NCI-H524 treated with DMSO at 0.1 percent for 48 hours (cell line): Measurements from ENCODE around the gene FAM209A.
"Not testable (repeated sequence)": the region's sequence is repeated elsewhere in the genome, so short reads cannot be mapped to it uniquely, and the experiment has no call there.

Experiments used
- DNase-seq: peaks from one replicate; lab custom pipeline; 2025; lab: John Stamatoyannopoulos, UW

The FAM209A gene, protein sequence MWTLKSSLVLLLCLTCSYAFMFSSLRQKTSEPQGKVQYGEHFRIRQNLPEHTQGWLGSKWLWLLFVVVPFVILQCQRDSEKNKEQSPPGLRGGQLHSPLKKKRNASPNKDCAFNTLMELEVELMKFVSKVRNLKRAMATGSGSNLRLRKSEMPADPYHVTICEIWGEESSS

DNA sequence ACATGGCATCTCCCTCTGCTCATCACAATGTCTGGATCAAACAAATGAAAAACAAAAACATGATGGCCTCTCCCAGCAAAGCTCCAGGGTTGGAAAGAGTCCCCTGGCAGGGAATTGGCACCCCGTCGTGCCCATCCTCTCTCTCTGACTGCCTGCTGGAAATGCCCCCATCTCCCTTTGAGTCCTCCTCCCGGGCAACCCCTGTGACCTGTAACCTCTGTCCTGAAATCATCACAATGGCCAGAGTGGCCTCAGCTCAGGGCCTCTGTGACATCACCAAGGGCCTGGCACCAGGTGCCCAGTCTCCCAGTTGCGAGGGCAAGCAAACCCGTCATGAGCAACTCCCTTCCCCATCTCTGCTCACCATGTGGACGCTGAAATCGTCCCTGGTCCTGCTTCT lies at the start of gene FAM209A:
FAM209A (plus strand) TSS at position 301 of the 400 bp plus-strand sequence; CDS start at position 366, 65 bp downstream.
- not testable (repeated sequence) for DNase-seq

DNA sequence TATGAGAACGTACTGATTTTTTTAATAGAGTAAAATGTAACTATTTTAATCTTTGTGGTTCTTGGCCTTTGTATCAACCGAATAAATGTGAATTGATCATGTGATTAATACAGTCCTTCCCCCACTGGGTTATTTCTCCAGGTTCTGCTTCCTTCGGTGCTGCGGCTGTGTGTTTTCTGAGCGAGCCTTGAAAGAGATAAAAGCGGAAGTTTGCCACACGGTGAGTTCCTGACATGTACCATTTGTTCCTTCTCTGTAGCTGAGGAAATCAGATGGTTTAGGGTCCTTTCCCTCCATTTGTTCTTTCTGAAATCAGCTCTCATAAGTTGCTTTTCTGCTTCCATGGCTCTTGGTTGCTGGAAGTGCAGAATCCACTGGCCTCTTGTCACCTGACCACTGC lies 40.6 kb upstream of the FAM209A start:
- no peak for DNase-seq

DNA sequence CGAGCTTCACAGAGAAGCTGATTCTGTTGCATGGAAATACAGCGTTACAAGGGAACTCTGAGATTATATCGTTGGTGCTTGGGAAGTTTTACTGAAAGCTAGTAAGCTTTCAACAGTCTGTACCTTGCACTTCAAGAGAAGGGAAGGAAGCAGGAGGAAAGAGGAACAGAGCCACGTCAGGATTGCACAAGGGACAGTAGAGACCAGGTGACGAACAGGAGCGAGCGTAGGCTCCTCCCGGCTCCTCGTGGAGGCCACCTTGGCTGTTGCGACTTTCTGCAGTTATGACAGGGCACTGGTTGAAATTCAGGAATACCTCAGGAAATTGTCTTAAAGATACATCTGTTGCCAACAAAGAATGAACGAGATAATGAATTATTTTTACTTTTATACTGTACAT lies 37.3 kb upstream of the FAM209A start:
- no peak for DNase-seq

DNA sequence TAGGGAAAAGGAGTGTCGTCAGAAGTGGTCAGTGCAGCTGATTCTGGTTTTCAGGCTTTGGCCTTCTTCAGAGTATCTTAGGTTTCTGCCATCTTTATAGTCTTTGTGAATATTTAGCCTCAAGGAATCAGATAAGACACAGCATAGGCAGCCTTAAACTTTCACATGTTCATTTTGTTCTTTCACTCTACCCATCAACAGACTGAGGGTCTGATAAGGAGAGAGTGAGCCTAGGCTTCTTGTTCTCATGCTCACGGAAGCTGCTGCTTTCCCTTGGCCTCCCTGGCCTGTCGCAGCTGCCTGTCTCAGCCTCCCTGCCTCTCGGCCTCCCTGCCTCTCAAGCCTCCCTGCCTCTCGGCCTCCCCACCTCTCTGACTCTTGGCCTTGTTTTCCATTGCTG lies 36.0 kb upstream of the FAM209A start:
- DNase-seq, result no peak

DNA sequence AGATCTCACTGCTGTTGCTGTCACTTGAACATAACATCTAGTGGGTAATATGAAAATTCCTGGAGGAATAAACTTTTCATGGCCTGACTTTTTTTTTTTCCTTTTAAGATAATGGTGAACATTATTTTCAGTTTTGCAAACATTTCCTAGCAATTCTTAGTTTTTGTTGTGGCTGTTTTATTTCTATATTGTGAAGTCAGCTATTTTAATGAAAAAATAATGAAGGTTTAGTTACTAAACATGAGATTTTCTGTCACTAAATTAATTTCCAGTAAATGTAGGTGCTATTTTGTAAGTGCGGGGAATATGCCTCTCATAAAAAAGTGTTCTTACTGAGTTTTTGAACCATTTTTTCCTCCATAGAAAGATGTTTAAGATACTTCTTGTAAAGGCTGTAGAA lies 23.4 kb upstream of the FAM209A start:
- DNase-seq, result no peak

DNA sequence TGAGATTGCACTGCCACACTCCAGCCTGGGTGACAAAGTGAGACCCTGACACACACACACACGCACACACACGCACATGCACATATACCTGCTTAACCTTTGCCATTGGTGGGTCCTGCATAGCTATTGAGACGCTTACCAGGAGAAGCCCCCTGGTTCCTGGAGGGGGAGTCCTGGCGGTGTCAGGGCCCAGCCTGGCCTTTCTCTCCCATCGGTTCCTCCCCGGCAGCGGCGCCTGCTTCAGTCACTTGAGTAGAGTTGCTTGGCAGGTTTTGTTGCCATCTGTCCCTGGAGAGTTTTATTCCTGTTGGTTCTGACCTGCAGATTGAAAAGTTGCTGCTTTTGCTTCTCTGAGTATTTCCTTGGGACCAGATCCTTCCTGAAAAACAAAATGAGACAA lies 20.6 kb upstream of the FAM209A start:
- DNase-seq, result no peak

DNA sequence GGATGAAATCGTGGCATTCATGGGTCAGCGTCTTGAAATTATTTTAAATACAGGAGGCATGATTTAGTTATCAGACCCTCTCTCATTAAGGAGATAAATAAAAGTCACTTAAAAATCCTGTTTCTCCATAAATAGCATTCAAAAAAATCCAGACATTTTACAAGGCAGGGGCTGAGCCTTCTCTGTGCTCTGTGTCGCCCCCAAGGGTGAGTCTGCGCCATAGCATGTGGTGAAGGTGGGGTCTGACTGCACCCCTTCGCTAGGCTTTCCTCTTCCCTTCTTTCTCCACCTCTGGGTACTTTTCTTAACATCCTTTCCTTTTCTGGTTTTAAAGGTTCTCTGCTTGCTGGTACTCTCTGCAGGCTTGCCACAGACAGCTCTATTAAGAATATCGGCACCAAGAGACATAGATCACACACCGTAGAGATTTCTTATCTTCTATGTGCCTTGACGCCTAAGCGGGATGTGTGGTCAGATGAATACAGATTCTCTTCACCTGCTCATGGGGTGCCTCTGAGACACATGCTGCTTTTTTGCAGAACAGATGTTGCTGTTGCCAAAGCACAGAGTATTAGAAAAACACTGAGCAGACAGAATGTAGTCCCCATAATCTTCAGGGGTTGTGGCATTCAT lies 20.1 kb upstream of the FAM209A start:
- no peak for DNase-seq

DNA sequence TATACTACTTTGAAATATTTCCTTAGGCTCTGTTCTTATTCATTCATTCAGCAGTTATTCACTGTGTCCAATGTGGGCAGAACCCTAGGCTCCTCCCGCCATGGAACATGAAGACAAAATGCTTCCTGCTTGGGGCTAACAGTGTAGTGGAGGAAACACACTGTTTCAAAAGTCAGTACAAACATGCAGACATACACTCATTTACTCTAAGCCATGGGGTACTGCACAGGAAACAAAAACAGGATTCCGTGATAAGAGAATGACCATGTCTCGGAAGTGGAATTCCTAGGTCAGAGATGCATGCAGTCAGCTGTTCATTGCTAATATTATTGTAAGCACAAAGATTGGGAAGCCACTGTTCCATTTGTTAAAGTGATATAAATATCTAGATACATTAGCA lies 18.4 kb upstream of the FAM209A start:
- DNase-seq, result no peak

DNA sequence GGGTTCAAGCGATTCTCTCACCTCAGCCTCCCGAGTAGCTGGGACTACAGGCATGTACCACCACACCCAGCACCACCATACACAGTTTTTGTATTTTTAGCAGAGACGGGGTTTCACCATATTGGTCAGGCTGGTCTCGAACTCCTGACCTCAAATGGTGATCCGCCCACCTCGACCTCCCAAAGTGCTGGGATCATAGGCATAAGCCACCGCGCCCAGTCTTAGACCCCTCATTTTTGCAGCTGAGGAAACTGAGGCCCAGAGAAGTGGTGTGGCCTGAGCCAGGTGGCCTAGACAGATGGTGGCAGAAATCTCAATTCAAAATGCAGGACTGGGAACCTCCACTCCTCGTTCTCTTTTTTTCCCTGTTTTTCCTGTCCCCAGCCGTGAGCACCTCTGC lies 12.6 kb upstream of the FAM209A start:
- no peak for DNase-seq

DNA sequence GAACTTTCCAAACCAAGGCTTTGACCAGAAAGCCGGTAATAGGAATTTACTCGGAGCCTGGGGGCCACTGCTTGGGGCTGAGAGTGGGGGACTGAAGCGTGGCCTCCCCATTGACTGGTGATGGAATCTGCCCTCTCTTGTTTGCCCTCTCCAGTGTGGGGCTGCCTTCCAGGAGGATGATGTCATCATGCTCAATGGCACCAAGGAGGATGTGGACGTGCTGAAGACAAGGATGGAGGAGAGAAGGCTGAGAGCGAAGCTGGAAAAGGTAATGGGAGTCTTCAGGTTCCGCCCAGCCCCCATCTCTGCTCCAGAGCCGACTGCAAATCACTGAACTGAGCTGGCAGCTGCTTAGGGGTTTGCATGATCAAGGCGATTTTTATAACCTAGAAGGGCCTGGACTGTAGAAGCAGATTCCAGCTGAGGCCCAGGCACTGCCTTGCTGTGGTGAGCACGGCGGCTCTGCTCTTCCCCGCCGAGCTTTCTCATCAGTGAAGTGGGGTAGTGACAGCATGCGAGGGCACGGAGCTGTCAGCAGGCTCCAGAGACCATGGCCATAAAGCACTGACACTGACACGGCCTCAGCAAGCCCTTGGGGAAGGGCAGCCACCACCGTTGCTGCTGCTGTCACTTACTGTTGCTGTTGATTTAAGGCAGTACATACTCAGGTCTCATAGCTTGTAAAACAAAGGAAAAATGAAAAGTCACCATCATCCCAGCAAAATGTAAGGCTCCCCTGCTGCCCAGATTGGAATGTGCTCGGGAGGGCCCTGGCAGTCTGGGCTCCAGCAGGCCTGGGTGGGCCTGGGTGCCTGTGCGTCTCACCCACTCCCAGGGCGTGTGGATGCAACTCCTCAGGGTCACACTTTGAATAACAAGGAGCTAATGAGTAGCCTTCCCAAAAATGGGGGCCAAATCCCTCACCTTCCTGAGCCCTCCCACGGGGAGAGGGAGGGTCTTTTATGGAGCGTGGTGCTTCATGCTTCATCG lies 11.1 kb upstream of the FAM209A start:
- DNase-seq, result no peak

DNA sequence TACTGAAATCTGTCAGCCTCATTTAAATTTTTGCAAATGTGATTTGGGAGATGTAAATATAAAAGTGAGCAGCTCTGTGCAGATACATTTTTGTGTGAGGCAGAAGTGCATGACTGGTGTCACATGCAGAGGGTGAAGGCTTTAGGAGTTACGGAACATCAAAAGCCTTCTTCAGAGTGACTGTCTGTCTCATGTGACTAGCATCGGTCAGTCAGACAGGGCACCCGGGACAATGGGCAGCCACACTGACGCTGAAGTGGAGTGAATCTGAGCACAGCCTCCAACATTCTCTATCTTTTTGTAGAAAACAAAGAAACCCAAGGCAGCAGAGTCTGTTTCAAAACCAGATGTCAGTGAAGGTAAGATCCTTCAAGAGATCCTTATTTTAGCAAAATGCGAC lies 7.9 kb upstream of the FAM209A start:
- DNase-seq, result no peak

DNA sequence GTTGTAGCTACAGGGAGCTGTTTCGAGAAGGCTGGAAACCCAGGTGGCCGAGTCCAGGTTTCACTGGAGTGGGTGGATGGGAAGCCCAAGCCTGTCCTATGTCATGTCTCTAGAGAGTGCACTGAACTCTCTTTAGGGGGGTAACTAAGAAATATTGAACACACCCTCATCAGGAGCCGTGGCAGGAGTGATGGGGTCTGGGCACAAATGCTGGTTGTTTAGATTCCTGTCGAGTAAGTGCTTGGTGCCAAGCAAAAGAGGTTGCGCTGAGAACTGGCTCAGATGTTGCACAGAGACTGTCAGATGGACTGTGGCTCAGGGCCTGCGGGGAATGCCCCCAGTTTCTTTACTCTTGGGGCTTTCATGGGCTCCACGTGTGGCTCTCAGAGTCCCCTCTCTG lies 7.3 kb upstream of the FAM209A start:
- no peak for DNase-seq

DNA sequence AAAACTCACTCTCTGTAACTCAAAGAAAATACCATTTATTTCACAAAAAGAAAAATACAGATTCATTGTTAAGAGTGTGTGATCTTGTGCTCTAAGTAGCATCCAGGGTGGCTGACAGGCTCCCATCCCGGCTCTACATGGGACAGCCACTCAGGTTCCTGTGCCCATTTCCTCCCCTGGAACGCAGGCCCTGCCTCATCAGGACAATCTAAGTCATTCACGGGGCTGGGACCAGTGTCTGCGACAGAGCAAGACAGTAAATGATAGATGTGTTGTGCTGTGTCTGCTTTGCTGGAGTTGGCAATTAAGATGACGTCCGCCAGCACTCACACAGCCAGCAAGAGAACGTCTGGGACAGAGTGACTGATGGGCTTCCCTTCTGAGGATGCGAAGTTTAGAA lies 6.9 kb upstream of the FAM209A start:
- DNase-seq, result no peak

DNA sequence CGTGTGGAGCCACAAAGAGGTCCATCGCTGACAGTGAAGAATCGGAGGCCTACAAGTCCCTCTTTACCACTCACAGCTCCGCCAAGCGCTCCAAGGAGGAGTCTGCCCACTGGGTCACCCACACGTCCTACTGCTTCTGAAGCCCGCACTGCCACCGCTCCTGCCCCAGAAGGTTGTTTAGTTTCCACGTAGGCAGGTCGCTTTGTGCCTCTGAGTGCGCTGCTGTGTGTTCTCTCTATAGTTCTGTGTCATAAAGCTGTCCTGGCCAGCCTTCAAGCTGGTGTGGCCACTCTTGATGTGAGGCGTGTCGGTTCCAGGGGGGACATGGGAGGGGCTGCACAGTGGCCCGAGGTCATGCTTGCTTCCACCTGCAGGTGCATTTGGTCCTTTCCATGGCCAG lies 6.4 kb upstream of the FAM209A start:
- DNase-seq, result no peak

DNA sequence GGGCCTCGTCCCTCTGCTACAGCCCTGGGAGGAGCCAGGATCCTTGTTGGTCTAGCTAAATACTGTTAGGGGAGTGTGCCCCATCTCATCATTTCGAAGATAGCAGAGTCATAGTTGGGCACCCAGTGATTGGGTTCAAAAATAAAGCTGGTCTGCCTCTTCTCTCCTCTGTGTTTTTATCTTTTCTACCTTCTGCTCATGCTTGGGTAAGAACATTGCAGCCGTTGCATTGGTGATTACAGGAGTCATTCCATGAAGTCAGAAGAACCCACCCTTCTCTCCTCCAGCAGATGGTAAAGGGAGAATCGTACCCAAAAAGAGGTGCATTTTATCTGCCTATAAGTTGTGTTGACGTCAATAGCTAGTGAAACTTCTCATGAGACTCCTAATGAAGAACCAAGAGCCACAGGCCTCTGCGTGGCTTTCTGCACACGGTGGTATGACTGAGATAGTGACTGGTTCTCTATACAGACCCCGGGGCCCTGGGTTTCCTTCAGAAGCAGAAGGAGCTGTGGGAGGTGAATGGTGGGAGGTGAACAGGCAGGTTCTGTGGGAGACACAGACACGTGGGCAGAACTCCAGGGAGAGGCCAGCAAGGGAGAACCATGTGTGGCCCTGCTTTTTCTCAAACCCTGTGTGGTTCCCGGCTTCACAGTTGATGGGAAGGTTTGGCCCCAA lies 5.7 kb upstream of the FAM209A start:
- DNase-seq, result no peak

DNA sequence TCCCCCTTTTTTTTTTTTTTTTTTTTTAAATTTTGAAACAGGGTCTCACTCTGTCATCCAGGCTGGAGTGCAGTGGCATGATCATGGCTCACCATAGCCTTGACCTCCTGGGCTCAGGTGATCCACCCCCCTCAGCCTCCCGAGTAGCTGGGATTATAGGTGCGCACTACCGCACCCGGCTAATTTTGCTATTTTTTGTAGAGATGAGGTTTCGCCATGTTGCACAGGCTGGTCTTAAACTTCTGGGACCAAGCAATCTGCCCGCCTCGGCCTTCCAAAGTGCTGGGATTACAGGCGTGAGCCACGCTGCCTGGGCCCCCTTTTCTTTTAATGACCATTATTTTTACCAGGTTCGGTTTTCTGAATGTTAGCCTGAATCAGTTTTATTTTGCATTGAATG lies 5.0 kb upstream of the FAM209A start:
- DNase-seq, result no peak

DNA sequence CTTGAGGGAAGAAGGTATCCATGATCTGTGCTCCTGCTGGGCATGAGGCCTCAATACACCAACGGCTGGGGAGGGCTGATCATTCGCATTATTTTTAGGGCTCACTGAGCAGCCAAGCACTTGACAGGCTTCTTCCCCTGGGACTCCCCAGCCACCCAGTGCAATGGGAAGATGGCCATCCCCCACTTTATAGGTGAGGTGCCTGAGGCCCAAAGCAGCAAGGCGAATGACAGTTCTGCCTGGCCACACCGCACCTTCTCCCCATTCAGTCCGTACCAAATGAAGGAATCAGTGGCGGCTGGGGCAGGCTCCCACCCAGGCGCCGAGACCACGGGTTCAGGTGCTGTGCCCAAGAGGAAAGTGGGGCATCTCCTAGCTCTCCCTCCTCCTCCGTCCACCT lies 4.4 kb upstream of the FAM209A start:
- no peak for DNase-seq

DNA sequence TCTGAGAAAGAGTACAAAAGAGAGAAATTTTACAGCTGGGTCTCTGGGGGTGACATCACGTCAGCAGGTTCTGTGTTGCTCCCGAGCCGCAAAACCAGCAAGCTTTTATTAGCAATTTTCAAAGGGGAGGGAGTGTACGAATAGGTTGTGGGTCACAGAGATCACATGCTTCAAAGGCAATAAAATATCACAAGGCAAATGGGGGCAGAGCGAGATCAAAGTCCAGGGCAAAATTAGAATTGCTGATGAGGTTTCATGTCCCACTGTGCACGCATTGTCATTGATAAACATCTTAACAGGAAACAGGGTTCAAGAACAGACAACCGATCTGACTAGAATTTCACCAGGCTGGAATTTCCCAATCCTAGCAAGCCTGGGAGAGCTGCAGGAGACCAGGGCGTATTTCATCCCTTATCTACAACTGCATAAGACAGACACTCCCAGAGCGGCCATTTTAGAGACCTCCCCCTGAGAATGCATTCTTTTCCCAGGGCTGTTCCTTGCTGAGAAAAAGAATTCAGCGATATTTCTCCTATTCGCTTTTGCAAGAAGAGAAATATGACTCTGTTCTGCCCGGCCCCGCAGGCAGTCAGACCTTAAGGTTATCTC lies 3.7 kb upstream of the FAM209A start:
- DNase-seq, result not testable (repeated sequence)

DNA sequence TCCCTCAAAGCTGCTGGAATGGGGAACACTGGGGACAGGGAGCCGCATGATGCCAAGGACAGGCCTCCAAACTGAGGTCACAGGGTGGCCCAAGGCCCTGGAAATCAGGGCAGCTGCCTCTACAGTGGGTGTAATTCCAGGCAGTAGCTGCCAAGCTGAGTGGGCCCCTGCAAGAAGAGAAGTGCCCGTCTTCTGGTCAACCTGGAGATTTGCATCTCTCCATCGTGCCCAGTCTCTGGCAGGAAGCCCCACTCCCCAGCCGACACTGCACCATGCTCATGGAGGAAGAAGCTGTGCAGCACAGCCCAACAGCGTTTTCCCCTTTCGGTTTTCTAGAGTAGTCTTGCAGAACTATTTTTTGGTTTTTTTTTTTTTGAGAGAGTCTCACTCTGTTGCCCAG lies 2.2 kb upstream of the FAM209A start:
- no peak for DNase-seq

DNA sequence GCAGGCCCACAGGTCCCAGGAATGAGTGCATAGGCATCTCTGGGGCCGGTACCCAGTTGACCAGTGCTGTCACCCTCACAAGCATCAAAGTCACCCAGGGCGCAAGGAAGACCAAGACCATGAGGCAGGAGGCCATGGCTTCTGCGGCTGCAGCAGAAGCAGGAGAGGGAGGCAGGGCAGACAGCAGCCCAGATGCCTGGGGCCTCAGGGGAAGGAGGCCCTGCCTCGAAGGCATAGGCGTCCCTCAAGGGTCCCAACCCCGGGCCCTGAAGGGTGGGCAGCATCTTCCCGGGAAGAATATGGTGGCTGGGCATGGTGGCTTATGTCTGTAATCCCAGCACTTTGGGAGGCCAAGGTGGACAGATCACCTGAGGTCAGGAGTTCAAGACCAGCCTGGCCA lies 3.0 kb downstream of the FAM209A start:
- no peak for DNase-seq

DNA sequence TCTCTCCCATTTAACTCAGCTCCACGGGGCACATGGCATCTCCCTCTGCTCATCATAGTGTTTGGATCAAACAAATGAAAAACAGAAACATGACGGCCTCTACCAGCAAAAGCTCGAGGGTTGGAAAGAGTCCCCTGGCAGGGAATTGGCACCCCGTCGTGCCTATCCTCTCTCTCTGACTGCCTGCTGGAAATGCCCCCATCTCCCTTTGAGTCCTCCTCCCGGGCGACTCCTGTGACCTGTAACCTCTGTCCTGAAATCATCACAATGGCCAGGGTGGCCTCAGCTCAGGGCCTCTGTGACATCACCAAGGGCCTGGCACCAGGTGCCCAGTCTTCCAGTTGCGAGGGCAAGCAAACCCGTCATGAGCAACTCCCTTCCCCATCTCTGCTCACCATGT lies 8.4 kb downstream of the FAM209A start, which contains the start of gene FAM209B:
FAM209B (plus strand) TSS at position 301 of the 400 bp plus-strand sequence; CDS start at position 397, 96 bp downstream.
- not testable (repeated sequence) for DNase-seq

DNA sequence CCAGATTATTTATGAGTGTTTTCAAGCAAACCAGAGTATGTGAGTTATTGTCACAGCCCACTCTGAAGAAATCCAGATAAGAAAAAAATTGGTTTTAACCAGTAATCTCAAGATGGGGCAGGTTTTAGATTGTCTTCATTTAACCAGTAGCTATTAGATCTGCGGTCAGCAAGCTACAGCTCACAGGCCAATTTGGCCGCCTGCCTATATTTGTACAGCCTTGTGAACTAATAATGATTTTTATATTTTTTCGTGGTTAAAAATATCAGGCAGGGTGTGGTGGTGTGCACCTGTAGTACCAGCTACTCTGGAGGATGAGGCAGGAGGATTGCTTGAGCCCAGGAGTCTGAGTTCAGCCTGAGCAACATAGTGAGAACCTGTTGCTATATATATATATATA lies 13.5 kb downstream of the FAM209A start:
- no peak for DNase-seq
